ENCODE results near the gene DDT.
A peak's percentile ranks its signal among the peaks of the same experiment; 100 is the strongest.
"Not testable (repeated sequence)": the region's sequence is repeated elsewhere in the genome, so short reads cannot be mapped to it uniquely, and the experiment has no call there.

The DDT gene

GRCh38 chr22:23974836-23975352 lies 653 bp upstream of the DDT start:
- not testable (repeated sequence) for H3K4me1 ChIP-seq (ENCODE audit: insufficient read depth, low read length); H3K9ac ChIP-seq (ENCODE audit: low read depth, low read length); H3K9me3 ChIP-seq (ENCODE audit: control insufficient read depth, insufficient read depth, low read length)
- H3K36me3 ChIP-seq (ENCODE audit: insufficient read depth, low read length), result peaks cover 11% of the 10 kb centered on the region

DNA sequence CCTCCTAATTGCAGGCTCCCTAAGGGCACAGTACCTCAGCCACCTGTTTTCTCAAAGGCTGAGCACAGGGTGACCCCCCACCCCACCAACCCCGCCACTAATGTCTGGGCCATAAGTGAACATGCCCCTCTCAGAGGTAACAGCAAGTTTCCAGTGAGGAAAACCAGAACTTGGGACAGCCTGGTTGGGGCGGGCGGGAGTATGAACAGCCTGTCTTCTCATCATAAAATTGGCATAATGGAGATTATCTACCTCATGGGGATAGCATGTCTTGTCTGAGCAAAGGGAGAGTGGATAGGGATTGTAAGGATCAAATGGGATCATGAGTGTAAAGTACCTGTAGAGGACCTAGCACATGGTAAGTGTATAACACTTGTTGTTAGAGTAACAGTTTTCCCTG lies 2.3 kb downstream of the DDT start:
- not testable (repeated sequence) for H3K9me3 ChIP-seq (ENCODE audit: control insufficient read depth, insufficient read depth, low read length); H3K9ac ChIP-seq (ENCODE audit: low read depth, low read length); H3K4me1 ChIP-seq (ENCODE audit: insufficient read depth, low read length)
- H3K36me3 ChIP-seq (ENCODE audit: insufficient read depth, low read length), result peaks cover 11% of the 10 kb centered on the region

DNA sequence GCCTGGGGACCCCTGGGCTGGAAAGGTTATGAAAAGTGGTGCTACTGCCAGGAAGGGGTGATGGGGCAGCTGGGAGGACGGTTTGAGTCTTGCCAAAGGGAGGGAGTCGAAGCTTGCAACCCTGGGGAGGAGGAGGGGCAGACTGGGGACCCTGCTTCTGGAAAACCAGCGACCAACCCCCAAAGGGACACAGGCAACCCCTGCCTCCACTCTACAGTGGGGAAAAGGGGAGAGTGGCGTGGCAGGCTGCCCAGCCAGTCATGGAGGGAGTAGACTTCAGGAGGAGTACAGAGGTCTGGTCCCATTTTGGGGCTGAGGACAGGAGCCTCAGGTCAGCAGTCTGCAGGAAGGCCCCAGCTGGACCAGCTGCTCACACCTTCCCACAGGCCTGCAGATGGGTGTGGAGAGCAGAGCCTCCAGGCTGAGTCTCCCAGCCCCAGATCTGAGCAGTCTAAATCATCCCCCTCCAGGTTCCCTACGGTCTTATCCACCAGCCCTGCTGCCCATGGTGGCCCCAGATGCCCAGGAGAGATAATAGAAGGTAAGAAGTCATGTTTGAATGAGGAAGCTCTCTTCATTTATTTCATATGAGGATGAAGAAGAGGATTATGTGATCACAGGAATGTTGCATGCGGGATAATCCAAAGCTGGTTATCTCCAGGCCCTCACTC lies 3.3 kb downstream of the DDT start:
- Histone ChIP-seq H3K9me3 (ENCODE audit: control insufficient read depth, insufficient read depth, low read length) (no peaks in the 10 kb centered on the region), H3K9ac (ENCODE audit: low read depth, low read length) (no peak overlapping the region), H3K36me3 (ENCODE audit: insufficient read depth, low read length) (peaks cover 11% of the 10 kb centered on the region), H3K4me1 (ENCODE audit: insufficient read depth, low read length) (no peaks in the 10 kb centered on the region)

DNA sequence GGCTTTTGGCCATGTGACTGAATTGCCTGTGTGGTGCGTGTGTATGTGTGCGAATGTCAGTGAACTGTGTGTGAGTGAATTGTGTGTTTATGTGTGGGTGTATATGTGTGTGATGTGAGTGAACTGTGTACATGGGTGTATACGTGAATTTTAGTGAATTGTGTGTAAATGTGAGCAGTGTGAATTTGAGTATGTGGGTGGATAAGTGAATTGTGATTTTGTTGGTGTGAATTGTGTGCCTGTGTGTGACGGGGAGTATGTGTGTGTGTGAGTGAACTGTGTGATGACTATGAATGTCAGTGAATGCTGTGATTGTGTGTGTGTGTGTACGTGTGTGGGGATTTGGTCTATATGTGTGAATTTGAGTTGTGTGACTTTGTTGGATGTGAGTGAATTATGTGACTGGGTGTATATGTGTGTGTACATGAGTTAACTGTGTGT lies 4.0 kb downstream of the DDT start:
- no peaks in the 10 kb centered on the region for H3K9me3 ChIP-seq (ENCODE audit: control insufficient read depth, insufficient read depth, low read length)
- peaks cover 11% of the 10 kb centered on the region for H3K36me3 ChIP-seq (ENCODE audit: insufficient read depth, low read length)
- no peak overlapping the region for H3K9ac ChIP-seq (ENCODE audit: low read depth, low read length)
- H3K4me1 ChIP-seq (ENCODE audit: insufficient read depth, low read length), result no peaks in the 10 kb centered on the region

DNA sequence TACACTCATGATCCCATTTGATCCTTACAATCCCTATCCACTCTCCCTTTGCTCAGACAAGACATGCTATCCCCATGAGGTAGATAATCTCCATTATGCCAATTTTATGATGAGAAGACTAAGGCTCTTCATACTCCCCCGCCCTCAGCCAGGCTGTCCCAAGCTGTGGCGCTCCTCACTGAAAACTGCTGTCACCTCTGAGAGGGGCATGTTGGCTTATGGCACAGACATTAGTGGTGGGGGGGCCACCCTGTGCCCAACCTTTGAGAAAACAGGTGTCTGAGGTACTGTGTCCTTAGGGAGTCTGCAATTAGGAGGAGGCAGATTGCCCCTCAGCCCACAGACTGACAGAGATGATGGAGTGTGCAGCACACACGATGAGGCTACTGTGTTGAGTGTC lies 5.2 kb downstream of the DDT start:
- peaks cover 11% of the 10 kb centered on the region for H3K36me3 ChIP-seq (ENCODE audit: insufficient read depth, low read length)

DNA sequence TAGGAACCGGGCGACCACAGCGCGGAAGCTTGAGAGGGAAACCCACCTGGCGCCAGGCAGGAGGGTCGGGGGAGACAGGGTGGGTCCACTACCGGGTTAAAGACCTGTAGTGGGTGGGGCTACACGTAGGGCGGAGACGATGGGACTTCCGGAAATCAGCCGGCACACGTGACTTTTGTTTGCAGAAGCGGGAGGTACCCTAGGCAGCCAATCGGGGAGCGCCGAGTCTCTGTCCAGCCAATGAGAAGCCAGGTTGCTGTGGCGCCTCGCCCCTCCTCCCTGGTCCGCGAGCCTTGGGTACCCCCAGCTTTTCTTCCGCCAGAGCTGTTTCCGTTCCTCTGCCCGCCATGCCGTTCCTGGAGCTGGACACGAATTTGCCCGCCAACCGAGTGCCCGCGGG lies 7.7 kb downstream of the DDT start, which contains the start of gene DDTL:
Gene DDTL, plus strand, starts transcription at position 321 of the 400 bp plus-strand sequence. Its CDS starts 27 bp downstream, at position 348.
- not testable (repeated sequence) for H3K9me3 ChIP-seq (ENCODE audit: control insufficient read depth, insufficient read depth, low read length); H3K9ac ChIP-seq (ENCODE audit: low read depth, low read length); H3K4me1 ChIP-seq (ENCODE audit: insufficient read depth, low read length)
- peaks cover 11% of the 10 kb centered on the region for H3K36me3 ChIP-seq (ENCODE audit: insufficient read depth, low read length)

More for the DNA sequence above, 5.2 kb downstream of the DDT start:
- Histone ChIP-seq H3K9me3 (ENCODE audit: control insufficient read depth, insufficient read depth, low read length) (no peaks in the 10 kb centered on the region), H3K9ac (ENCODE audit: low read depth, low read length) (no peak overlapping the region), H3K4me1 (ENCODE audit: insufficient read depth, low read length) (no peaks in the 10 kb centered on the region)

DNA sequence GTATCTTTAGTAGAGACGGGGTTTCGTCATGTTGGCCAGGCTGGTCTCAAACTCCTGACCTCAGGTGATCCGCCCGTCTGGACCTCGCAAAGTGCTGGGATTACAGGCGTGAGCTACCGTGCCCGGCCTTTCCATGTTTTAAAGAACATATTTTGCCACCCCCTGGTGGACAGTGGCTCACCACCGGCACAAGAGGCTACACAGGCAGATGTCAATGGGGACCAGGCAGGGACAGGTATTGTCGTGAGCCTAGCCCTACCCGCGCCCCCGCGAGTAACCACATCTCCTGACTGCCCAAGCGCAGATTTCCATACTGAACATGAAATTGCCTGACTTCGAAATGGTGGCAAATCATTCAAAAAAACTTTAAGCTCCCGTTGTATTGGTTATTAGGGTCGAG lies 8.1 kb downstream of the DDT start:
- H3K9ac ChIP-seq (ENCODE audit: low read depth, low read length); H3K4me1 ChIP-seq (ENCODE audit: insufficient read depth, low read length); H3K9me3 ChIP-seq (ENCODE audit: control insufficient read depth, insufficient read depth, low read length); H3K36me3 ChIP-seq (ENCODE audit: insufficient read depth, low read length): not testable (repeated sequence)

- H3K36me3 ChIP-seq (ENCODE audit: insufficient read depth, low read length); H3K9me3 ChIP-seq (ENCODE audit: control insufficient read depth, insufficient read depth, low read length); H3K4me1 ChIP-seq (ENCODE audit: insufficient read depth, low read length); H3K9ac ChIP-seq (ENCODE audit: low read depth, low read length): not testable (repeated sequence)
These were observed 13.0 kb downstream of the DDT start, which contains the start of gene GSTT2B for GRCh38 chr22:23961084-23961771. Gene GSTT2B (minus strand): TSS chr22:23961195. CDS start chr22:23961131, 64 bp downstream.

GRCh38 chr22:23956301-23956900 lies 17.8 kb downstream of the DDT start:
- H3K9me3 ChIP-seq (ENCODE audit: control insufficient read depth, insufficient read depth, low read length); H3K4me1 ChIP-seq (ENCODE audit: insufficient read depth, low read length); H3K36me3 ChIP-seq (ENCODE audit: insufficient read depth, low read length): not testable (repeated sequence)
- peak overlapping the region; percentile 15; the same call in 1 of the 2 replicates for H3K9ac ChIP-seq (ENCODE audit: low read depth, low read length)

DNA sequence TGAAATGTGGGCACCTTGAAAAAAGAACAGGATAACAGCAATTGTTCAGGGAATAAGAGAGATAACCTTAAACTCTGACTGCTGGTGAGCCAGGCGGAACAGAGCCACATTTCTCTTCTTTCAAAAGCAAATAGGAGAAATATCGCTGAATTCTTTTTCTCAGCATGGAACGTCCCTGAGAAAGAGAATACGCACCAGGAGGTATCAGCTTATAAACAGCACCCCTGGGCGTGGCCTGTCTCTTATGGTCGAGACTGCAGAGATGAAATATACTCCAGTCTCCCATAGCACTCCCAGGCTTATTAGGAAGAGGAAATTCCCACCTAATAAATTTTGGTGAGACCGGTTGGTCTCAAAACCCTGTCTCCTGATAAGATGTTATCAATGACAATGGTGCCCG lies 18.4 kb downstream of the DDT start:
- H3K4me1 ChIP-seq (ENCODE audit: insufficient read depth, low read length); H3K36me3 ChIP-seq (ENCODE audit: insufficient read depth, low read length); H3K9me3 ChIP-seq (ENCODE audit: control insufficient read depth, insufficient read depth, low read length); H3K9ac ChIP-seq (ENCODE audit: low read depth, low read length): not testable (repeated sequence)

- not testable (repeated sequence) for H3K36me3 ChIP-seq (ENCODE audit: insufficient read depth, low read length); H3K9me3 ChIP-seq (ENCODE audit: control insufficient read depth, insufficient read depth, low read length); H3K9ac ChIP-seq (ENCODE audit: low read depth, low read length); H3K4me1 ChIP-seq (ENCODE audit: insufficient read depth, low read length)
These were observed 19.3 kb downstream of the DDT start for GRCh38 chr22:23954991-23955305.

DNA sequence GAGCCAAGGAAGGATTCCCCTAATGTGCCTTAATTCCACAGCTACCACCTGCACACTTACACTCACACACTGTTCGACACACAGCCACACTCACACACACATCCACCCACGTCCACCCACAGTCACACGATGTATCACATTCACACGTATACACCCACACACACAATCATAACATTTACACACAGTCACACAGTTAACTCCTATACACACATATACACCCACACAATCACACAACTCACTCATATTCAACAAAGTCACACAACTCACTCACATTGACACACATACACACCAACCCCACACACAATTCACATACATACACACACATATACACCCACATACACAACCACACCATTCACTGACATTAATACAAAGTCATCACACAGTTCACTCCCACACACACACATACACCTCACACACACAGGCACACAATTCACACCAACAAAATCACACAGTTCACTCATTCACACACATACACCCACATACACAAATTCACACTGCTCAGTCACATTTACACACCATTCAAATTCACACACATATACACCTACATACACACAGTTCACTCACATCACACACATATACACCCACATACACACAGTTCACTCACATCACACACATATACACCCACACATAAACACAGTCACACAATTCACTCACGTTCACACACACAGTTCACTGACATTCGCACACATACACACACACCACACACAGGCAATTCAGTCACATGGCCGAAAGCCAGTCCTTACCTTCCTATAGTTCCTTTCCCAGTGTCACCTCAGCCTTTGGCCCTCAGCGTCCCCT lies 19.8 kb downstream of the DDT start:
- H3K36me3 ChIP-seq (ENCODE audit: insufficient read depth, low read length); H3K4me1 ChIP-seq (ENCODE audit: insufficient read depth, low read length); H3K9me3 ChIP-seq (ENCODE audit: control insufficient read depth, insufficient read depth, low read length); H3K9ac ChIP-seq (ENCODE audit: low read depth, low read length): not testable (repeated sequence)

DNA sequence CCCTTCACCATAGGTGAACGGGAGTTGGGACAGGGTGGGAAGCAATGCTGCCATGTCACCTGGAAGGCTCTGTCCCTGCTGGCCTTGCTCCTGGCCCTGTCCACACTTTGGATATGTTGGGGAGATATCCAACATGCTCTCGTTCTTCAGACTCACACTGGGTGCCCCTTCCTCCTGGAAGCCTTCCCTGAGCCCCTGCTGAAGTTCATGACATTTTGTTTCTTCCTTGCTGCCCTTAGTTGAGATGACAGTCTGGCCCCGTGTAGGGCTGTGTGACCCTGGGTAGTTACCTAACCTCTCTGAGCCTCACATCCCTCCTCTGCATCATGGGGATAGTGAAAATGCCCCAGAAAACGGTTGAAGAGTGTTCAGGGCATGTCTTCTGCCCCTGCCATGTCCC lies 20.8 kb downstream of the DDT start:
- not testable (repeated sequence) for H3K9ac ChIP-seq (ENCODE audit: low read depth, low read length); H3K36me3 ChIP-seq (ENCODE audit: insufficient read depth, low read length); H3K4me1 ChIP-seq (ENCODE audit: insufficient read depth, low read length); H3K9me3 ChIP-seq (ENCODE audit: control insufficient read depth, insufficient read depth, low read length)

DNA sequence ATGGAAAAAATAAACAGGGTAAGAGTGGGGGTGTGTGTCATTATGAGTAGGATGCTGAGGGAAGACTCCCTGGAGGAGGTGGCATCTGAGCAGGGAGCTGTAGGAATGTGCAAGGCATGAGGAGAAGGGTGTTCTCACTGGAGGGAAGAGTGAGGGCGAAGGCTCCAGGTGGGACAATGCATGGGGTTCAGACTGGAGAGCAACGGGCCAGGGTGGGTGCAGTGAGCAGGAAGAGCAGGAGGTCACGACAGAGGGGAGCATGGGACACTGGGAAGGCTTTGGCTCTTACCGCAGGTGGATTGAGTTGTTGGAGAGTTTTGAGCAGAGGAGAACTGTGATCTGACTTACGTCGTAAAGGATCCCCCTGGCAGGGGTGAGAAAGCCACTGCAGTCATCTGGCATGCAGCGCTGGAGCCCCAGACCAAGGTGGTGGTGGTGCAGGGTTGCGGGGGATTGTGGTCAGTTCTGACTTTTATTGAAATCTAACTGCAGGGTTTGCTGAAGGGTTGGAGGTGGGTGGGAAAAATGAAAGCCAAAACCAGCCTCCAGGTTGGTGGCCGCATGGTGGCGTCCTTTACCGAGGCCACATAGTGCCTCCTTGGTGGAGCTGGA lies 21.3 kb downstream of the DDT start:
- H3K36me3 ChIP-seq (ENCODE audit: insufficient read depth, low read length); H3K9ac ChIP-seq (ENCODE audit: low read depth, low read length); H3K9me3 ChIP-seq (ENCODE audit: control insufficient read depth, insufficient read depth, low read length); H3K4me1 ChIP-seq (ENCODE audit: insufficient read depth, low read length): not testable (repeated sequence)

Data from ES-I3 (cell line).